K562 (cell line): ENCODE measurements around the gene TMEM45A. TPM values are rescaled to one million over a fixed set of nuclear protein-coding genes. Genes with fewer than 3 reads are reported as not detected.

Experiments
- ATAC-seq: fragments of 200-7000 bp; cut with Tn5 transposase; 3 replicates; pipeline ENCODE4 v1.9.1; 2020; ENCODE audit warnings: moderate library complexity
- BruUV-seq: library from RNA; stranded (reverse); fragments of 400-500 nt; replicated peaks from 2 replicates; lab custom pipeline; 2021; lab: Mats Ljungman, UMichigan
- CTCF ChIA-PET: fragments of 300-600 bp; formaldehyde crosslinking; extraction: SDS; loops from one replicate; lab custom pipeline; 2021; ENCODE audit warnings: low intra/inter-chr PET ratio; lab: Yijun Ruan, JAX
- POLR2A ChIA-PET: fragments of 300-600, 350-650 bp; sonication (Branson Sonifier 250); formaldehyde crosslinking; extraction: SDS; loops from one replicate; lab custom pipeline; 2021; ENCODE audit warnings: antibody characterized with exemption, inconsistent platforms; lab: Yijun Ruan, JAX
- DNase-seq, 4 experiments: peaks; one replicate each; pipeline versions ENCODE4 v3.0.0 to v3.0.0-alpha.2; 2011 to 2018; ENCODE audit warnings: low spot score in 3 of 4, mixed read lengths in 3 of 4; ENCODE audit errors: extremely low read depth in 1 of 4
- FAIRE-seq: peaks from 2 replicates; lab custom pipeline; 2011; peaks lifted over from hg19 to GRCh38; lab: Jason Lieb, UNC
- H2AFZ ChIP-seq: 2 replicates; pipeline ENCODE4 v1.6.0; 2011; ENCODE audit warnings: low read depth, low read length, control low read depth, inconsistent platforms
- H3K27ac ChIP-seq: fragments of 200-600 bp; 3 replicates; pipeline ENCODE4 v1.8.0; 2011; ENCODE audit warnings: low read depth, mild to moderate bottlenecking, control low read depth, inconsistent platforms, low read length, moderate library complexity, mixed read lengths; ENCODE audit errors: extremely low read depth
- H3K27me3 ChIP-seq, 2 experiments: fragments of 300-600 bp in 1 of 2; 2 replicates in 1 of 2; 3 replicates in 1 of 2; pipeline versions ENCODE4 v1.6.0 to v1.8.0; 2011; ENCODE audit warnings: inconsistent platforms in 2 of 2, low read length in 2 of 2, mild to moderate bottlenecking in 1 of 2, mixed read lengths in 1 of 2, moderate library complexity in 1 of 2; ENCODE audit not compliant: control insufficient read depth in 2 of 2, insufficient read depth in 2 of 2
- H3K36me3 ChIP-seq: fragments of 300-600 bp; 3 replicates; pipeline ENCODE4 v1.8.0; 2011; ENCODE audit warnings: mild to moderate bottlenecking, low read length, inconsistent platforms; ENCODE audit not compliant: control insufficient read depth, insufficient read depth
- H3K4me1 ChIP-seq, 2 experiments: fragments of 200-600 bp in 1 of 2; replicated peaks in 1 of 2; 2 replicates in 1 of 2; 3 replicates in 1 of 2; pipeline versions ENCODE4 v1.5.1 to v1.8.0; 2011; ENCODE audit warnings: inconsistent platforms in 2 of 2, low read length in 2 of 2, mild to moderate bottlenecking in 1 of 2, mixed read lengths in 1 of 2, moderate library complexity in 1 of 2; ENCODE audit not compliant: control insufficient read depth in 2 of 2, insufficient read depth in 2 of 2
- H3K4me2 ChIP-seq: 2 replicates; pipeline ENCODE4 v1.6.1; 2011; ENCODE audit warnings: low read length, control low read depth, inconsistent platforms, mixed read lengths; ENCODE audit not compliant: insufficient read depth
- H3K4me3 ChIP-seq: fragments of 200-600 bp; sonication (generic), shearing (Covaris generic); 2 replicates; pipeline ENCODE4 v1.5.1; 2016; ENCODE audit warnings: control low read depth, inconsistent platforms
- H3K79me2 ChIP-seq: fragments of 200-600 bp; 3 replicates; pipeline ENCODE4 v1.8.0; 2011; ENCODE audit warnings: low read length, inconsistent platforms; ENCODE audit not compliant: control insufficient read depth, insufficient read depth
- H3K9ac ChIP-seq, 2 experiments: 2 replicates each; pipeline versions ENCODE4 v1.6.0 to v1.6.1; 2011; ENCODE audit warnings: low read depth in 2 of 2, low read length in 2 of 2, control low read depth in 1 of 2, inconsistent platforms in 1 of 2, mild to moderate bottlenecking in 1 of 2, mixed read lengths in 1 of 2; ENCODE audit not compliant: insufficient read depth in 1 of 2
- H3K9me1 ChIP-seq: one replicate; pipeline ENCODE4 v1.6.0; 2011; ENCODE audit warnings: inconsistent platforms, mild to moderate bottlenecking, low read length, moderate library complexity; ENCODE audit not compliant: control insufficient read depth, insufficient read depth
- H3K9me3 ChIP-seq: replicated peaks from 2 replicates; pipeline ENCODE4 v1.5.1; 2011; ENCODE audit warnings: low read depth, low read length, inconsistent platforms; ENCODE audit not compliant: control insufficient read depth, insufficient read depth
- H4K20me1 ChIP-seq: replicated peaks from 2 replicates; pipeline ENCODE4 v1.6.1; 2011; ENCODE audit warnings: low read length, inconsistent platforms, mixed read lengths; ENCODE audit not compliant: control insufficient read depth, insufficient read depth
- ARNT ChIP-seq, 2 experiments: fragments of 450-650 bp; IDR thresholded peaks; 2 replicates each; pipeline ENCODE4 v1.6.1; 2016; ENCODE audit warnings: mild to moderate bottlenecking in 1 of 2
- CREBBP ChIP-seq: IDR thresholded peaks from one replicate; pipeline ENCODE4 v1.6.1; 2012; ENCODE audit warnings: low read depth, mild to moderate bottlenecking, control low read depth, inconsistent platforms, low read length
- HEY1 ChIP-seq: fragments of 250-450 bp; sonication (Bioruptor Pico); IDR thresholded peaks from 2 replicates; pipeline ENCODE4 v1.5.0; 2020; ENCODE audit warnings: mild to moderate bottlenecking, moderate library complexity, borderline replicate concordance
- ID3 ChIP-seq, 2 experiments: fragments of 250-450 bp in 1 of 2; fragments of 450-650 bp in 1 of 2; sonication (Bioruptor Pico) in 1 of 2; IDR thresholded peaks; 2 replicates each; pipeline versions ENCODE4 v1.6.1 to v1.8.0; 2016 to 2021; ENCODE audit warnings: mild to moderate bottlenecking in 2 of 2, moderate library complexity in 2 of 2, missing compliant biosample characterization in 1 of 2, missing genetic modification characterization in 1 of 2
- KDM4B ChIP-seq, 2 experiments: fragments of 450-650 bp in 1 of 2; sonication (generic) in 1 of 2; IDR thresholded peaks; 2 replicates each; pipeline ENCODE4 v1.6.1; 2016 to 2017; ENCODE audit warnings: borderline replicate concordance in 2 of 2, antibody characterized with exemption in 1 of 2, low read depth in 1 of 2, mild to moderate bottlenecking in 1 of 2
- RBM15 ChIP-seq: fragments of 200-400 bp; formaldehyde crosslinking; IDR thresholded peaks from 2 replicates; pipeline ENCODE4 v1.6.1; 2018; ENCODE audit warnings: mild to moderate bottlenecking, low read length, moderate library complexity; ENCODE audit not compliant: insufficient read depth
- RBM39 ChIP-seq: fragments of 200-400 bp; formaldehyde crosslinking; optimal IDR thresholded peaks from 2 replicates; pipeline ENCODE3; 2018; ENCODE audit warnings: low read depth, low read length
- THRA ChIP-seq: fragments of 450-650 bp; IDR thresholded peaks from 2 replicates; pipeline ENCODE4 v1.6.1; 2017; ENCODE audit warnings: mild to moderate bottlenecking, moderate library complexity
- ZNF655 ChIP-seq: fragments of 250-450 bp; sonication (Bioruptor Pico); IDR thresholded peaks from 2 replicates; pipeline ENCODE4 v1.5.0; 2021
- WGBS: fragments of 100-300 bp; shearing (Covaris generic); methylation state at CpG from one replicate; pipeline ENCODE4 v1.1.6; 2016; ENCODE audit warnings: low coverage, mixed read lengths; ENCODE audit not compliant: insufficient coverage; ENCODE audit errors: missing lambda C conversion rate; 5-methylcytosine and 5-hydroxymethylcytosine counted together
- in situ Hi-C: fragments of 300-500 bp; cut with MboI; formaldehyde crosslinking; loops from 4 replicates; pipeline ENCODE4 v1.15.0; 2018; ENCODE audit warnings: inconsistent platforms, mixed read lengths
- intact Hi-C: fragments of 100-400 bp; cut with micrococcal nuclease; formaldehyde crosslinking; loops from 2 replicates; pipeline ENCODE4 v1.14.2; 2022
- polyA plus RNA-seq, 8 experiments: library from polyadenylated mRNA; depleted of rRNA in 4 of 8; stranded (reverse) in 5 of 8; unstranded in 3 of 8; fragments of >200 nt; fragmentation: Nextera tagmentation in 2 of 8; fragmentation: Illumina TruSeq in 1 of 8; extraction: Ambion mirVana in 2 of 8; extraction: Trizol in 1 of 8; gene quantifications; 2 replicates each; pipeline versions ENCODE4 v1.2.1 to v1.2.3, GENCODE V29; 2011 to 2014; ENCODE audit warnings: inconsistent platforms in 1 of 8, missing spikeins in 1 of 8
- total RNA-seq, 7 experiments: library from RNA; depleted of rRNA in 6 of 7; stranded (reverse); fragments of >200 nt in 6 of 7; fragmentation: Illumina TruSeq in 2 of 7; extraction: Trizol in 2 of 7; gene quantifications; 2 replicates each; pipeline versions ENCODE4 v1.2.1 to v1.2.3, GENCODE V29; 2011 to 2021; ENCODE audit warnings: low replicate concordance in 1 of 7
- TF ChIP-seq, protein P1 (sequence below): fragments of 450-650 bp; IDR thresholded peaks from 2 replicates; pipeline ENCODE4 v1.6.1; 2018; ENCODE audit warnings: mild to moderate bottlenecking, low read depth; ENCODE audit not compliant: partially characterized antibody

Gene TMEM45A
- total and polyA plus RNA-seq, 9 of the 15 experiments (the other 6 are each of a cell fraction or from before 2014, with no cell fraction given) = 0.41 to 4.1 (median 0.95) TPM

- Histone ChIP-seq H2AFZ (no peak overlapping the region), H3K27me3 (no peaks in the 10 kb centered on the region), H3K9ac (no peak overlapping the region), H3K4me3 (no peak overlapping the region), H3K4me2 (no peak overlapping the region), H3K9me1 (no peaks in the 10 kb centered on the region), H3K4me1 (peaks cover 0 to 8% of the 10 kb centered on the region in 2 experiments; a peak in 3 of 5 replicates), H3K27ac (no peak overlapping the region), H3K36me3 (no peaks in the 10 kb centered on the region), H4K20me1 (no peaks in the 10 kb centered on the region), H3K9me3 (no peaks in the 10 kb centered on the region), H3K79me2 (no peaks in the 10 kb centered on the region)
- FAIRE-seq (no peak), DNase-seq (no peak), ATAC-seq (no peak)
- in situ Hi-C loops = loop anchor here (25.0 kb wide), 1 partner anchor 768 kb away; no protein-coding TSS in a partner anchor
- intact Hi-C loops = no loop called here
- TF ChIP-seq, protein P1, sequence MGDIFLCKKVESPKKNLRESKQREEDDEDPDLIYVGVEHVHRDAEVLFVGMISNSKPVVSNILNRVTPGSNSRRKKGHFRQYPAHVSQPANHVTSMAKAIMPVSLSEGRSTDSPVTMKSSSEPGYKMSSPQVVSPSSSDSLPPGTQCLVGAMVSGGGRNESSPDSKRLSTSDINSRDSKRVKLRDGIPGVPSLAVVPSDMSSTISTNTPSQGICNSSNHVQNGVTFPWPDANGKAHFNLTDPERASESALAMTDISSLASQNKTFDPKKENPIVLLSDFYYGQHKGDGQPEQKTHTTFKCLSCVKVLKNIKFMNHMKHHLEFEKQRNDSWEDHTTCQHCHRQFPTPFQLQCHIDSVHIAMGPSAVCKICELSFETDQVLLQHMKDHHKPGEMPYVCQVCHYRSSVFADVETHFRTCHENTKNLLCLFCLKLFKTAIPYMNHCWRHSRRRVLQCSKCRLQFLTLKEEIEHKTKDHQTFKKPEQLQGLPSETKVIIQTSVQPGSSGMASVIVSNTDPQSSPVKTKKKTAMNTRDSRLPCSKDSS = no peak
- TF ChIP-seq RBM15 (no peak), THRA (no peak), ID3 (CRISPR knock-in tag; IDR thresholded peaks at IDR 0.05) (no peak), ID3 (tag; IDR thresholded peaks at IDR 0.05) (no peak), HEY1 (CRISPR knock-in tag) (no peak), CREBBP (no peak), KDM4B (IDR thresholded peaks at IDR 0.05; ENCODE audit: borderline replicate concordance in 2 of 2, low read depth in 1 of 2) (no peak), ZNF655 (CRISPR knock-in tag) (no peak), ARNT (IDR thresholded peaks at IDR 0.05) (no peak), RBM39 (no peak)
- 66% methylated on average over 2 of the region's 8 CpGs for WGBS
- ChIA-PET POLR2A (no interaction called here), CTCF (no interaction called here)
- no TSS peak for BruUV-seq
Measured at GRCh38 chr3:100605358-100605757, 112.9 kb downstream of the TMEM45A start.
